Fibroblast of mammary gland (primary cell): ENCODE data around the gene POU3F2.

ENCODE experiments used
- DNase-seq: peaks from one replicate; pipeline ENCODE4 v3.0.0-alpha.2; 2010; ENCODE audit warnings: low read depth
- H3K4me3 ChIP-seq: 2 replicates; pipeline ENCODE4 v1.5.1; 2011; ENCODE audit warnings: low read depth, mild to moderate bottlenecking, low read length, moderate library complexity; ENCODE audit not compliant: control insufficient read depth
- CTCF ChIP-seq: conservative IDR thresholded peaks from 2 replicates; pipeline ENCODE4 v1.5.1; 2011; ENCODE audit warnings: low read depth, low read length, inconsistent platforms; ENCODE audit not compliant: control insufficient read depth, insufficient read depth

Gene POU3F2

GRCh38 chr6:98871057-98871456 lies 36.7 kb downstream of the POU3F2 start:
- peak; percentile 59 for DNase-seq
- TF ChIP-seq CTCF = no peak
- H3K4me3 ChIP-seq = no peak overlapping the region

- H3K4me3 ChIP-seq = no peak overlapping the region
- TF ChIP-seq CTCF = no peak
Measured at GRCh38 chr6:98871821-98872220, 37.4 kb downstream of the POU3F2 start.

GRCh38 chr6:98875375-98875774 lies 41.0 kb downstream of the POU3F2 start:
- no peak for TF ChIP-seq CTCF
- no peak for DNase-seq

More at GRCh38 chr6:98871821-98872220, 37.4 kb downstream of the POU3F2 start:
- no peak for DNase-seq

GRCh38 chr6:98877250-98877649 lies 42.9 kb downstream of the POU3F2 start:
- H3K4me3 ChIP-seq = no peak overlapping the region
- no peak for TF ChIP-seq CTCF
- DNase-seq = no peak

More at GRCh38 chr6:98875375-98875774, 41.0 kb downstream of the POU3F2 start:
- H3K4me3 ChIP-seq = no peak overlapping the region

GRCh38 chr6:98880486-98880885 lies 46.1 kb downstream of the POU3F2 start:
- no peak for DNase-seq
- H3K4me3 ChIP-seq = no peak overlapping the region
- TF ChIP-seq CTCF = no peak

- H3K4me3 ChIP-seq = no peak overlapping the region
- DNase-seq = no peak
- TF ChIP-seq CTCF = no peak
Measured at GRCh38 chr6:98885330-98885729, 51.0 kb downstream of the POU3F2 start.

- DNase-seq = no peak
- H3K4me3 ChIP-seq = no peak overlapping the region
- TF ChIP-seq CTCF = no peak
Measured at GRCh38 chr6:98887650-98888049, 53.3 kb downstream of the POU3F2 start.
